K562 (cell line): ENCODE data around the gene TMIGD1. TPM values are rescaled to one million over a fixed set of nuclear protein-coding genes. Genes with fewer than 3 reads are reported as not detected.

Source experiments
- ATF7 ChIP-seq: fragments of 450-650 bp; IDR thresholded peaks from 2 replicates; pipeline ENCODE4 v1.7.1; 2014; ENCODE audit warnings: mild to moderate bottlenecking, moderate library complexity
- GTF3C2 ChIP-seq: IDR thresholded peaks from 3 replicates; pipeline ENCODE4 v1.6.1; 2011; ENCODE audit warnings: borderline replicate concordance, mild to moderate bottlenecking, moderate library complexity; ENCODE audit not compliant: insufficient read length; ENCODE audit errors: extremely low read depth
- POLR2AphosphoS5 ChIP-seq: IDR thresholded peaks from 2 replicates; pipeline ENCODE4 v1.6.1; 2011; ENCODE audit warnings: mild to moderate bottlenecking, low read depth, low read length, moderate library complexity; ENCODE audit not compliant: control insufficient read depth, insufficient read depth
- TCF3 ChIP-seq: sonication (generic); formaldehyde crosslinking; IDR thresholded peaks from 2 replicates; pipeline ENCODE4 v1.4.0; 2020; ENCODE audit warnings: mild to moderate bottlenecking, missing genetic modification reagents
- ZNF318 ChIP-seq, 2 experiments: fragments of 450-650 bp; IDR thresholded peaks; 2 replicates each; pipeline ENCODE4 v1.6.1; 2016; ENCODE audit warnings: mild to moderate bottlenecking in 2 of 2, borderline replicate concordance in 1 of 2, low read depth in 1 of 2, moderate library complexity in 1 of 2
- polyA plus RNA-seq, 8 experiments: library from polyadenylated mRNA; depleted of rRNA in 4 of 8; stranded (reverse) in 5 of 8; unstranded in 3 of 8; fragments of >200 nt; fragmentation: Nextera tagmentation in 2 of 8; fragmentation: Illumina TruSeq in 1 of 8; extraction: Ambion mirVana in 2 of 8; extraction: Trizol in 1 of 8; gene quantifications; 2 replicates each; pipeline versions ENCODE4 v1.2.1 to v1.2.3, GENCODE V29; 2011 to 2014; ENCODE audit warnings: inconsistent platforms in 1 of 8, missing spikeins in 1 of 8
- total RNA-seq, 7 experiments: library from RNA; depleted of rRNA in 6 of 7; stranded (reverse); fragments of >200 nt in 6 of 7; fragmentation: Illumina TruSeq in 2 of 7; extraction: Trizol in 2 of 7; gene quantifications; 2 replicates each; pipeline versions ENCODE4 v1.2.1 to v1.2.3, GENCODE V29; 2011 to 2021; ENCODE audit warnings: low replicate concordance in 1 of 7
- TF ChIP-seq, protein P1 (sequence below): fragments of 450-650 bp; IDR thresholded peaks from 2 replicates; pipeline ENCODE4 v1.6.1; 2017; ENCODE audit warnings: antibody characterized with exemption, mild to moderate bottlenecking

The TMIGD1 gene
- total and polyA plus RNA-seq, 9 of the 15 experiments (the other 6 are each of a cell fraction or from before 2014, with no cell fraction given), result not detected

GRCh38 chr17:30344283-30345088 lies 10.6 kb upstream of the TMIGD1 start (continued):
- TF ChIP-seq ZNF318 (IDR thresholded peaks at IDR 0.05; ENCODE audit: borderline replicate concordance in 1 of 2, low read depth in 1 of 2) (peak; percentile 48 to 60; a peak in 1 of 4 replicates), ATF7 (peak; percentile 83), GTF3C2 (no peak), TCF3 (CRISPR knock-in tag) (peak; percentile 84), POLR2AphosphoS5 (0 out of 2 replicates have a peak, but pooled peaks have one; percentile 14)
- TF ChIP-seq, protein P1, sequence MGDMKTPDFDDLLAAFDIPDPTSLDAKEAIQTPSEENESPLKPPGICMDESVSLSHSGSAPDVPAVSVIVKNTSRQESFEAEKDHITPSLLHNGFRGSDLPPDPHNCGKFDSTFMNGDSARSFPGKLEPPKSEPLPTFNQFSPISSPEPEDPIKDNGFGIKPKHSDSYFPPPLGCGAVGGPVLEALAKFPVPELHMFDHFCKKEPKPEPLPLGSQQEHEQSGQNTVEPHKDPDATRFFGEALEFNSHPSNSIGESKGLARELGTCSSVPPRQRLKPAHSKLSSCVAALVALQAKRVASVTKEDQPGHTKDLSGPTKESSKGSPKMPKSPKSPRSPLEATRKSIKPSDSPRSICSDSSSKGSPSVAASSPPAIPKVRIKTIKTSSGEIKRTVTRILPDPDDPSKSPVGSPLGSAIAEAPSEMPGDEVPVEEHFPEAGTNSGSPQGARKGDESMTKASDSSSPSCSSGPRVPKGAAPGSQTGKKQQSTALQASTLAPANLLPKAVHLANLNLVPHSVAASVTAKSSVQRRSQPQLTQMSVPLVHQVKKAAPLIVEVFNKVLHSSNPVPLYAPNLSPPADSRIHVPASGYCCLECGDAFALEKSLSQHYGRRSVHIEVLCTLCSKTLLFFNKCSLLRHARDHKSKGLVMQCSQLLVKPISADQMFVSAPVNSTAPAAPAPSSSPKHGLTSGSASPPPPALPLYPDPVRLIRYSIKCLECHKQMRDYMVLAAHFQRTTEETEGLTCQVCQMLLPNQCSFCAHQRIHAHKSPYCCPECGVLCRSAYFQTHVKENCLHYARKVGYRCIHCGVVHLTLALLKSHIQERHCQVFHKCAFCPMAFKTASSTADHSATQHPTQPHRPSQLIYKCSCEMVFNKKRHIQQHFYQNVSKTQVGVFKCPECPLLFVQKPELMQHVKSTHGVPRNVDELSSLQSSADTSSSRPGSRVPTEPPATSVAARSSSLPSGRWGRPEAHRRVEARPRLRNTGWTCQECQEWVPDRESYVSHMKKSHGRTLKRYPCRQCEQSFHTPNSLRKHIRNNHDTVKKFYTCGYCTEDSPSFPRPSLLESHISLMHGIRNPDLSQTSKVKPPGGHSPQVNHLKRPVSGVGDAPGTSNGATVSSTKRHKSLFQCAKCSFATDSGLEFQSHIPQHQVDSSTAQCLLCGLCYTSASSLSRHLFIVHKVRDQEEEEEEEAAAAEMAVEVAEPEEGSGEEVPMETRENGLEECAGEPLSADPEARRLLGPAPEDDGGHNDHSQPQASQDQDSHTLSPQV, result peak; percentile 58; the same call in 1 of the 2 replicates
